Limb (tissue), 2 donors: ENCODE results near the gene RAPGEF1.

Experiments used
- DNase-seq, 2 donors: peaks; one replicate each; pipeline ENCODE4 v3.0.0-alpha.2; 2016; ENCODE audit errors: extremely low spot score in 2 of 2

Gene RAPGEF1

DNA sequence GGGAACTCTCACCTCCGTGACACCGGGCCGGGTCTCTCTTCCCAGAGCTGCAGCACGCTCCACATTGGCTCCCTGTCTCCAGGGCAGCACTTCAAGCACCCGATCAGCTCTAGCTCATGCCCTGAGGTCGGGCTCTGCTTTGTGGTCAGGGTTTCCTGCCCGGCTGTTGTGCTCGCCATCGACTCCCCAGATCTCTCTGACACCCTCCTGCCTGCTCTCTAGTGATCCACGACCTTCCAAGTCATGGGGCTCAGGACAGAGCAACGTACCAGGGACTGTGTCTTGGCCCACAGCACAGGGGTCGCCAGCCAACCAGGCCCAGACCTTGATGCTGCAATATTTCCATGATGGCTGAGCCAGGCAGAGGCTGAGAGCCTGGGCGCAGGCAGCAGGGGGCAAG is 149.4 kb downstream of the RAPGEF1 start:
- DNase-seq, result no peak

GRCh38 chr9:131589993-131590392 is 149.9 kb downstream of the RAPGEF1 start:
- no peak for DNase-seq

GRCh38 chr9:131589124-131589711 is 150.7 kb downstream of the RAPGEF1 start:
- no peak for DNase-seq

DNA sequence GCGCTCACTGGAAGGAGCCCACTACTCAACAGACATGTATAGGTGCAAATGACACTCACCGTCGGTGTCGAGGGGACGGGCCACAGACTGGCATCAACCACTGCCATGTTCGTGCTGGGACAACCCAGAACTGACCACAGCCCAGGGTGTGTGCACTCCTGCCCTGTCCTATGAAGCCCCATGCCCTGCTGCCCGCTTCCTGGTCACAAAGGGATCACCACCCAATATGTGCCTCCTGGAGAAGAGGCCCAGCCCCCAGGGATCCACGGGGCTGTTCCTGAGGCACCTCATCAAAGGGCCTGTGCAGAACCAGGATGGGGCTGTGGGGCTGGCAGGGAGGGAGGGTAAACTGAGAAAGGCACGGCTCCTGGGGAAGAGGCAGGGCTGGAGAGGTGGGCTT is 151.5 kb downstream of the RAPGEF1 start:
- DNase-seq, result no peak

DNA sequence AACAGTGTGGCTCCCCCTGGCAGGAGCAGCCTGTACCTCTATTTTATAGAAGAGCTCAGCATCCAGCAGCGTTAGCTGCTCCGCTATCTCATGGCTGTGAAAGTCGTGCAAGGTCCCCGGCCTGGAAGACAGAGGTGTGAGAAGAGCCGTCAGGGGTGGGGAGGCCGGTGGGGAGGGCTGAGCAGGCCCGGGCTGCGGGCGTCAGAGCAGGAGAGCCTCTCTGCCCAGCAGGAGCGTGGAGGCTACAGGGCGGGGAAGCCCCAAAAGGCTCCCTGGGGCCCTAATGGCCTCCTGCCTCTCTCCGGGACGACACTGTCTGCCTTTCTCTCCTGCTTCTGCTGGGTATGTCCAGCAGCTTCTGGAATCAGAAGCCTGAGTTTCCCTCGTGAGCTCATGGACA is 152.0 kb downstream of the RAPGEF1 start:
- DNase-seq, result no peak

- no peak for DNase-seq
Observed at GRCh38 chr9:131587331-131587730, 152.5 kb downstream of the RAPGEF1 start.

GRCh38 chr9:131585375-131585774 is 154.5 kb downstream of the RAPGEF1 start:
- DNase-seq, result peak in 1 of 2 donors; percentile 17

DNA sequence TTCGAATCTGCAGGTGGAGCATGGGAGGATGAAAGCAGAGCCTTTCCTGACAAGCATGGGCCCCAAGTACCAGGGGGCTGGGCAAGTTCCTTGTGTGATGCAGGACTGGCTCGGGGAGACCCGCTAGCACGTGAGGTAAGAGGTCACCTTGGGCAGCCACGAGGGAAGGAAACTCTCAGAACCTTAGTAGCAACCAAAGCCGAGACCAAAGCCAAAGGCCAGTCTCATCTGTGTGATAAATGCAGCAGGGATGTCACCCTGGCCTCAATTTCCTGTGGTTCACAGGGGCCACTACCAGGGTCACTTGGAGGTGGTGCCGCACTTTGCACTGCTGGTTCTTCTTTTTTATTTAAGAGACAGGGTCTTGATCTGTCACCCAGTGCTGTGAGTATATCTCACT is 155.0 kb downstream of the RAPGEF1 start:
- no peak for DNase-seq

DNA sequence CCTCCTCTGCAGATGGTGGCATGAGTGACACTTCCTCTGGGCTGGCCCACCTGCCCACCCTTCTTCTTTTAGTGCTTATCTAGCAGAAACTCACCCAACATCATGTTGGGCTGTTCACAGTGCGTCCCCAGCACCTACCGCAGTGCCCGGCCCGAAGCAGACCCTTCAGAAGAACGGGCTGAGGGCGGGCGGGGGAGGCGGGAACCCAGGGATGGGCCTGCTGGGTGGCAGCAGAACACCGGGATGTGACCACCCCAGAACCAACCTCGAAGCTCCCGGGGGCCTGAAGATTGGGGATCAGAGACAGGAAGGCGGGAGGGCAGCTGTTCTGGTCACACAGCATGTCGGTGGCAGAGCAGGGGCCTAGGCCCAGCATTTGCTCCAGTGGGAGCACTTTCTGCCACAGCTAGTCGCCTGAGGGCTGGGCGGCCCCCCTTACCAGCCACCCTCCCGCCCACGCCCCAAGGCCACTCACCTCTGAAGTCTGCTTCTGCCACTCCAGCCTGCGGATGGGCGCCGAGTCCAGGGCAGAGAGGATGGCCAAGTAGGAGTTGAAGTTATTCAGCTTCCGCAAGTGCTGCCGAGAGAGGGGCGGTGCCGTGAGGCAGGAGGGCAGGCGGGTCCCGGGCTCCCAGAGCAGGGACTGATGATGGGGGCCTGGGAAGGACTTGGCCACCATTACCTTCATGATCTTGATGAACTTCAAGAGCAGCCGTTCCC is 155.9 kb downstream of the RAPGEF1 start:
- peak in 1 of 2 donors; percentile 19 for DNase-seq

DNA sequence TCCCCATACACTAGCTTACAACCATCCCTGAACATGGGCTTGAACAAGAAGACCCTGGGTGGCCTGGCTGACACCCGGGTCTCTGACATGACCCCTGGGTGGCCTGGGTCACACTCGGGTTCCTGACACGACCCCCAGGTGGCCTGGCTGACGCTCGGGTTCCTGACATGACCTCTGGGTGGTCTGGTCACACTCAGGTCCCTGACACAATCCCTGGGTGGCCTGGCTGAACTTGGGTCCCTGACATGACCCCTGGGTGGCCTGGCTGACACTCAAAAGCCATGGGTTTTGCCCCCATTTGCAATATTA is 156.6 kb downstream of the RAPGEF1 start:
- peak in 1 of 2 donors; percentile 14 for DNase-seq

GRCh38 chr9:131582466-131583336 is 157.2 kb downstream of the RAPGEF1 start:
- DNase-seq, result peak in 1 of 2 donors; percentile 21

- DNase-seq, result no peak
Observed at GRCh38 chr9:131582056-131582455, 157.8 kb downstream of the RAPGEF1 start.

DNA sequence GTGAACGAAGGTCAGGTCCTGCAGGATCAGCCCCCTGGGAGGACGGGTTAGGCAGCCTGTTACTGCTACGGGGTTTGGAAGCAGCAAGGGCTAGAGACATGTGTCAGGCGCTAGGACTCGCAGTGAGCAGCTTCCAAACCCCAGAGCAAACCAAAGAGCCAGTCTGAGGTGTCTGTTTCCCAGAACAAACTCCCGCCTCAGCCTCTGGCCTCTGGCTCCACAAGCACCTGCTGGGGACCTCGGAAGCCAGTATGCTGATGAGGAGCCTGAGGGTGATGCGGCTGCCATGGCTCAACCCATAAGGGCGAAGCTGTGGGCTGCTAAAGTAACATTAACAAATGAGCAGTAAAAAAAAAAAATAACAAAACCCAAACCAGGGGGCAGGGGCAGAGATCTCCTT is 159.5 kb downstream of the RAPGEF1 start:
- DNase-seq, result no peak

- DNase-seq, result peak in 1 of 2 donors; percentile 26
Observed at GRCh38 chr9:131579789-131580211, 160.1 kb downstream of the RAPGEF1 start.

DNA sequence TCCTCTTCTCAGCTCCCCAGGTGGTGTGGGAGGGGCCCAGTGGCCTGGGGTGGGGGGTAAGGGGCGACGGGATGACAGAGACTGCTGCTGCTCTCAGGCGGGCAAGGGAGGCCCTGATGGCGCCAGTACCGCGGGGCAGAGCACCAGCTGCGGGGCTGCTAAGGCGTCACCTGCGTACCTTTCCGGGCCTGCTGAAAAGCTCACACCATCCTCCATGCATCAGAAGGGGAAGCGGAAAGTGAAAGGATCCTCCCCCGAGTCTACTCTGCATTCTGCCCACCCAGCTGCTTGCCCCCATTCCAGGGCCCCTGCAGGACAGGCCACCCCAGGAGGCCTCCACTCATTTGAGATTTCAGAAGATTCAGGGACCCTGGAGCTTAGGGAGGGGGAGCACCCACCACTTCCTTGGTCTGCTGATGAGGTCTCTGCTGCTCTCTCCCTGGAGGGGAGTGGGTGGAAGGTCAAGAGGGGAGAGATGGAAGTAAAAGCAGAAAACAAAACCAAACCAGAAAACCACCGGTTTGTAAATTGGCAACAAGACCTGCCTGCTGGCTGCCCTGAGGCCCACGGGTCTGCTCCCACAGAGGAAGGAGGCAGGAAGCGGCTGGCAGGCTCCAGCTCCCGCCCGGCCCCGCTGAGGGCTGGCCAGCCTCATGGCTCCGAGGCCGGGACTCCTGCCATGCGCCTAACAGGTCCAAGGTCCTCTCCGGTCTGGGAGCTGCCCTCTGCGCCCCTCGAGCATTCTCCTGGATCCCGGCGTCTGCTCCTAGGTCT is 161.0 kb downstream of the RAPGEF1 start:
- DNase-seq, result peak in 1 of 2 donors; percentile 21

GRCh38 chr9:131578021-131578420 is 161.9 kb downstream of the RAPGEF1 start:
- DNase-seq, result no peak

GRCh38 chr9:131577005-131578000 is 162.6 kb downstream of the RAPGEF1 start:
- no peak for DNase-seq

DNA sequence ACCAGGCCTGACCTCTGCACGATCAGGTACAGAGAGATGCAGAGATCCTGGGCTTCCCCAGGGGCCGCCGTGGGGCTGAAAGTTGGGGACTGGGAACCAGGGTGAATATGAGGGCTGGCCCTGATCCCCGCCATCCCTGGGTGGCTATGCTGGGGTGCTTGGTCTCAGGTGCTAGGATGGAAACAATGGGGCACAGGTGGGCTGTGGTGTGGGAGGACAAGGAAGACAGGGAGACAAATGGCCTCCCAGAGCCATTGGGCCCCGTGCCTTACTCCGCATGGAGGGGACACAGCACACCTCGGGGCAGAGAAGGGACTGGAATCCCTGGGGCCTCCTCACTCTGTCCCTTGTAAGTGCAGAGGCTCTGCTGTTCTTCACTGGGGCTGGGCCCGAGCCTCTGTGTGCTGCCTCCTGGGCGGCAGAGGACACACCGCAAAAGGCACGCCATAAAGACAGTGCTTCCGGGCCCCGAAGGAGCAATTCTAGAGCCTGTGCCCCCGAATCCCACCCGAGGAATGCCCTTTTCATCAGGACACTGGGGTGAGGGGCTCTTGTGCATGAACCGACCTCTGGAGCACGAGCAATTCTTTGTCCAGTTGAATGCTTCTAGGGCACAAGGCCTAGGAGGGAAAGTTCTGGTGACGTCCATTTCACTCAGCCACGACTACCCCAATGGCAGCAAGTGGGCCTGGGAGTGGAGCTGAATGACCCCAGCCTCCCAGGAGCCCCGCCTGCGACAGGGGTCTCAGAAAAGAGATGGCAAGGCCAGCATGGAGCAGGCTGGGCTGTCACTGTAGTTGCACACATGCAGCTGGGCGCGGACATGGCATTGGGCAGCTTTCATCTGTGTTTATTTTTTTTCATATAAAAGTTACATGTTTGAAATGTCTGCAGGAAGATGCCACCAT is 163.7 kb downstream of the RAPGEF1 start:
- peak in 1 of 2 donors; percentile 23 for DNase-seq
